CD14-positive monocyte (primary cell): ENCODE data around the gene KCNRG. TPM values are rescaled to one million over a fixed set of nuclear protein-coding genes. Genes with fewer than 3 reads are reported as not detected.

Experiments
- DNase-seq, 3 donors: peaks; one replicate each; pipeline ENCODE4 v3.0.0-alpha.2; 2011 to 2022
- H2AFZ ChIP-seq: 2 replicates; pipeline ENCODE4 v1.6.0; 2012; ENCODE audit warnings: mild to moderate bottlenecking, low read depth, low read length, inconsistent platforms; ENCODE audit not compliant: insufficient read depth, poor library complexity, severe bottlenecking
- H3K27ac ChIP-seq, 2 donors: 1 replicate in 1 of 2; 2 replicates in 1 of 2; pipeline ENCODE4 v1.5.1; 2012 to 2013; ENCODE audit warnings: low read length in 2 of 2, control low read depth in 1 of 2, inconsistent platforms in 1 of 2, low read depth in 1 of 2, mild to moderate bottlenecking in 1 of 2
- H3K27me3 ChIP-seq, 2 donors: one replicate each; pipeline versions ENCODE4 v1.6.0 to v1.6.1; 2011 to 2013; ENCODE audit warnings: low read length in 2 of 2; ENCODE audit not compliant: control insufficient read depth in 2 of 2, insufficient read depth in 2 of 2
- H3K36me3 ChIP-seq, 2 donors: replicated peaks in 1 of 2; 1 replicate in 1 of 2; 2 replicates in 1 of 2; pipeline versions ENCODE4 v1.5.1 to v1.6.1; 2012 to 2013; ENCODE audit warnings: low read length in 2 of 2, control low read depth in 1 of 2, inconsistent platforms in 1 of 2, mild to moderate bottlenecking in 1 of 2; ENCODE audit not compliant: insufficient read depth in 2 of 2, control insufficient read depth in 1 of 2
- H3K4me1 ChIP-seq, 2 donors: 1 replicate in 1 of 2; 2 replicates in 1 of 2; pipeline versions ENCODE4 v1.5.1 to v1.6.1; 2012 to 2013; ENCODE audit warnings: low read length in 2 of 2, control low read depth in 1 of 2, inconsistent platforms in 1 of 2, mild to moderate bottlenecking in 1 of 2, moderate library complexity in 1 of 2; ENCODE audit not compliant: insufficient read depth in 2 of 2, control insufficient read depth in 1 of 2
- H3K4me2 ChIP-seq: replicated peaks from 2 replicates; pipeline ENCODE3; 2012; ENCODE audit warnings: low read length, moderate library complexity, mild to moderate bottlenecking; ENCODE audit not compliant: poor library complexity, severe bottlenecking; ENCODE audit errors: extremely low read depth
- H3K4me3 ChIP-seq, 3 experiments: fragments of 200-600 bp in 1 of 3; sonication (generic) in 1 of 3; replicated peaks in 1 of 3; 1 replicate in 2 of 3; 2 replicates in 1 of 3; pipeline ENCODE4 v1.5.1; 2011 to 2013; ENCODE audit warnings: low read length in 3 of 3, mild to moderate bottlenecking in 3 of 3, control low read depth in 2 of 3, low read depth in 2 of 3, inconsistent platforms in 1 of 3, moderate library complexity in 1 of 3
- H3K79me2 ChIP-seq: 2 replicates; pipeline ENCODE4 v1.6.0; 2012; ENCODE audit warnings: mild to moderate bottlenecking, control low read depth, inconsistent platforms, low read length, moderate library complexity; ENCODE audit not compliant: insufficient read depth
- H3K9ac ChIP-seq: 2 replicates; pipeline ENCODE4 v1.6.0; 2017; ENCODE audit warnings: low read length, mild to moderate bottlenecking; ENCODE audit not compliant: insufficient read depth, poor library complexity, severe bottlenecking
- H3K9me3 ChIP-seq, 2 donors: replicated peaks in 1 of 2; 1 replicate in 1 of 2; 2 replicates in 1 of 2; pipeline versions ENCODE4 v1.5.1 to v1.6.1; 2012 to 2013; ENCODE audit warnings: low read length in 2 of 2, control low read depth in 1 of 2; ENCODE audit not compliant: control insufficient read depth in 1 of 2, insufficient read depth in 1 of 2
- H4K20me1 ChIP-seq: 2 replicates; pipeline ENCODE4 v1.6.0; 2012; ENCODE audit warnings: mild to moderate bottlenecking, low read length, control low read depth, moderate library complexity; ENCODE audit not compliant: insufficient read depth
- H3K27ac Mint-ChIP-seq, 7 donors: one replicate each; pipeline ENCODE4 v1.8.0; 2020; ENCODE audit warnings: mild to moderate bottlenecking in 7 of 7, mixed read lengths in 7 of 7, moderate library complexity in 6 of 7, inconsistent platforms in 2 of 7
- H3K27me3 Mint-ChIP-seq, 3 donors: one replicate each; pipeline ENCODE4 v1.8.0; 2021 to 2022; ENCODE audit warnings: low read depth in 3 of 3, mild to moderate bottlenecking in 3 of 3, mixed read lengths in 3 of 3, moderate library complexity in 3 of 3, inconsistent platforms in 1 of 3
- H3K36me3 Mint-ChIP-seq, 2 donors: one replicate each; pipeline ENCODE4 v1.8.0; 2020; ENCODE audit warnings: mixed read lengths in 2 of 2, inconsistent platforms in 1 of 2, mild to moderate bottlenecking in 1 of 2
- H3K4me1 Mint-ChIP-seq: one replicate; pipeline ENCODE4 v1.8.0; 2020; ENCODE audit warnings: mild to moderate bottlenecking, mixed read lengths
- H3K4me3 Mint-ChIP-seq, 2 donors: one replicate each; pipeline ENCODE4 v1.8.0; 2020; ENCODE audit warnings: mild to moderate bottlenecking in 2 of 2, mixed read lengths in 2 of 2, moderate library complexity in 1 of 2
- H3K9me3 Mint-ChIP-seq, 7 donors: one replicate each; pipeline ENCODE4 v1.8.0; 2020 to 2022; ENCODE audit warnings: mixed read lengths in 7 of 7, mild to moderate bottlenecking in 6 of 7, moderate library complexity in 6 of 7, inconsistent platforms in 2 of 7
- WGBS: methylation state at CpG from one replicate; pipeline ENCODE4 v1.1.5; 2013; ENCODE audit warnings: missing lambda C conversion rate; ENCODE audit not compliant: insufficient coverage; 5-methylcytosine and 5-hydroxymethylcytosine counted together
- intact Hi-C, 2 donors: fragments of 100-400 bp; cut with micrococcal nuclease; formaldehyde crosslinking; loops; one replicate each; pipeline versions ENCODE4 v1.15.0 to v1.15.1; 2023
- polyA plus RNA-seq, 3 donors: library from polyadenylated mRNA; depleted of rRNA in 1 of 3; unstranded in 2 of 3; stranded (reverse) in 1 of 3; fragments of 300-500 nt in 2 of 3; fragments of >200 nt in 1 of 3; fragmentation: Illumina TruSeq in 2 of 3; gene quantifications; 1 replicate in 2 of 3; 2 replicates in 1 of 3; pipeline ENCODE4 v1.2.3, GENCODE V29; 2012 to 2021
- TF ChIP-seq, protein P1 (sequence below): fragments of 200-600 bp; IDR thresholded peaks from one replicate; pipeline ENCODE4 v1.8.0; 2022; ENCODE audit warnings: antibody characterized with exemption, mild to moderate bottlenecking

KCNRG gene
- polyA plus RNA-seq, 3 donors = 0.15 to 0.29 TPM; not detected in 1

DNA sequence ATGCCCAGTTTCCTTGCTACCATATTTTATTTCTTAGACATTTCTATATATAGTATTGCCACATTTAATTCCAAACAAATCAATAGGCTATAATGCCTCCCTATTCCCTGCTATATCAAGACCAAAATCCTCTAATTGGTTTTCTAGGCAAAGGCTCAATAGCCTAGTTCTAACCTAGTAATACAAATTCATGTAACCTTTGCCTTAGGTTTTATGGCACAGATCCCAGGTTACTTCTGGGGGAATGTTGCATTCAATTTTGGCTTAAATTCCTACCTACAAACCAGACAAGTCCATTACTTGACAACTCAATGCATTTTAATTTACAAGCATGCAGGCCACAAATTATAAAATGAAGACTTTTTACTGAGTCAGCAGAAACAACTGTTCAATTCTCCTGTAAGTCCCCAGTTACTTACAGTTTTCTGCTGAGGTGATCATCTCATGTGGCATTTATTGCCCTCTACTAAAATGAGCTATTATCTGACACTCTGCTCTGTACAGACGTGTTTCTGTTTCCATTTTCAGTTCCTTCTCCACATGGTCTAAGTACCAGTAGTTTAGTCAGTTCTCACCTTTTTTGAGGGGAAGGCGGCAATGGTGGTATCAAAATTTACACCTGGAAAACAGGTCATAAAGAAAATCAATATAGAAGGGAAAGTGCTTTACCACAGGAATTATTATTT is 11.7 kb downstream of the KCNRG start:
- Mint-ChIP-seq H3K27ac (peak overlapping the region in 1 of 7 donors; percentile 63), H3K36me3 (peaks cover 53 to 62% of the 10 kb centered on the region in 2 donors), H3K4me3 (no peak overlapping the region), H3K4me1 (no peaks in the 10 kb centered on the region), H3K9me3 (peaks cover 0 to 2% (median 0%) of the 10 kb centered on the region in 7 donors), H3K27me3 (no peaks in the 10 kb centered on the region)
- no peaks in the 10 kb centered on the region for H3K9me3 ChIP-seq
- peaks cover 23% of the 10 kb centered on the region for H3K79me2 ChIP-seq
- H3K4me1 ChIP-seq = no peaks in the 10 kb centered on the region
- intact Hi-C loops = no loop called here
- H3K27me3 ChIP-seq = no peaks in the 10 kb centered on the region
- TF ChIP-seq, protein P1, sequence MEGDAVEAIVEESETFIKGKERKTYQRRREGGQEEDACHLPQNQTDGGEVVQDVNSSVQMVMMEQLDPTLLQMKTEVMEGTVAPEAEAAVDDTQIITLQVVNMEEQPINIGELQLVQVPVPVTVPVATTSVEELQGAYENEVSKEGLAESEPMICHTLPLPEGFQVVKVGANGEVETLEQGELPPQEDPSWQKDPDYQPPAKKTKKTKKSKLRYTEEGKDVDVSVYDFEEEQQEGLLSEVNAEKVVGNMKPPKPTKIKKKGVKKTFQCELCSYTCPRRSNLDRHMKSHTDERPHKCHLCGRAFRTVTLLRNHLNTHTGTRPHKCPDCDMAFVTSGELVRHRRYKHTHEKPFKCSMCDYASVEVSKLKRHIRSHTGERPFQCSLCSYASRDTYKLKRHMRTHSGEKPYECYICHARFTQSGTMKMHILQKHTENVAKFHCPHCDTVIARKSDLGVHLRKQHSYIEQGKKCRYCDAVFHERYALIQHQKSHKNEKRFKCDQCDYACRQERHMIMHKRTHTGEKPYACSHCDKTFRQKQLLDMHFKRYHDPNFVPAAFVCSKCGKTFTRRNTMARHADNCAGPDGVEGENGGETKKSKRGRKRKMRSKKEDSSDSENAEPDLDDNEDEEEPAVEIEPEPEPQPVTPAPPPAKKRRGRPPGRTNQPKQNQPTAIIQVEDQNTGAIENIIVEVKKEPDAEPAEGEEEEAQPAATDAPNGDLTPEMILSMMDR = no peak
- H3K4me3 ChIP-seq = no peak overlapping the region
- H2AFZ ChIP-seq = no peak overlapping the region
- no peak overlapping the region for H3K4me2 ChIP-seq
- DNase-seq = no peak
- WGBS = no CpG with 5 or more reads among the region's 2 CpGs
- H3K36me3 ChIP-seq = peaks cover 39 to 74% of the 10 kb centered on the region in 2 donors
- H3K9ac ChIP-seq = no peak overlapping the region
- peaks cover 44% of the 10 kb centered on the region for H4K20me1 ChIP-seq
- peak overlapping the region in 1 of 2 donors; percentile 0 for H3K27ac ChIP-seq

DNA sequence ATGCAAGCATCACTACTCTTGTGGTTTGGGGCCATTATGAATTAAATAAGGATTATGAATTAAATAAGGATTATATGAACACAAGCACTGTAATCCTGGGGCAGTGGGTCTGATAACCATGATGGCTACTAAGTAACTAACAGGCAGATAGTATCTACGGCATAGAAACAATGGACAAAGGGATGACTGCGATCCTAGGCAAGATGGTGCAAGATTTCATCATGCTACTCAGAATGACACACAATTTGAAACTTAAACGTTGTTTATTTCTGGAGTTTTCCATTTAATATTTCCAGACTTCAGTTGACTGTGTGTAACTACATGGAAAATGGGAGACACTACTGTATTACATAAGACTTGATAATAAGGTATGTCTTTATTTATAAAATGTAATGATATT is 15.1 kb downstream of the KCNRG start:
- WGBS = 100% methylated on average over 1 of the region's 3 CpGs
- Mint-ChIP-seq H3K27me3 (no peaks in the 10 kb centered on the region), H3K36me3 (peaks cover 33 to 35% of the 10 kb centered on the region in 2 donors), H3K4me1 (peaks cover 2% of the 10 kb centered on the region), H3K27ac (peak overlapping the region in 1 of 7 donors; percentile 13), H3K4me3 (no peak overlapping the region), H3K9me3 (no peaks in the 10 kb centered on the region)
- Histone ChIP-seq H3K9me3 (no peaks in the 10 kb centered on the region), H3K79me2 (peaks cover 13% of the 10 kb centered on the region), H3K4me3 (no peak overlapping the region), H3K4me2 (no peak overlapping the region), H2AFZ (no peak overlapping the region), H3K27ac (no peak overlapping the region), H3K9ac (no peak overlapping the region), H3K27me3 (no peaks in the 10 kb centered on the region), H3K36me3 (peaks cover 17 to 40% of the 10 kb centered on the region in 2 donors), H3K4me1 (no peaks in the 10 kb centered on the region), H4K20me1 (peaks cover 30% of the 10 kb centered on the region)
- TF ChIP-seq, protein P1 = no peak
- intact Hi-C loops = no loop called here
- no peak for DNase-seq
